GM12872 (cell line): Measurements from ENCODE around the gene SH3PXD2B.

Source experiments
- TF ChIP-seq, protein P1 (sequence below): IDR thresholded peaks from 3 replicates; pipeline ENCODE4 v1.5.1; 2011; ENCODE audit warnings: low read depth, mild to moderate bottlenecking, low read length, moderate library complexity; ENCODE audit not compliant: insufficient read depth

Gene SH3PXD2B

DNA sequence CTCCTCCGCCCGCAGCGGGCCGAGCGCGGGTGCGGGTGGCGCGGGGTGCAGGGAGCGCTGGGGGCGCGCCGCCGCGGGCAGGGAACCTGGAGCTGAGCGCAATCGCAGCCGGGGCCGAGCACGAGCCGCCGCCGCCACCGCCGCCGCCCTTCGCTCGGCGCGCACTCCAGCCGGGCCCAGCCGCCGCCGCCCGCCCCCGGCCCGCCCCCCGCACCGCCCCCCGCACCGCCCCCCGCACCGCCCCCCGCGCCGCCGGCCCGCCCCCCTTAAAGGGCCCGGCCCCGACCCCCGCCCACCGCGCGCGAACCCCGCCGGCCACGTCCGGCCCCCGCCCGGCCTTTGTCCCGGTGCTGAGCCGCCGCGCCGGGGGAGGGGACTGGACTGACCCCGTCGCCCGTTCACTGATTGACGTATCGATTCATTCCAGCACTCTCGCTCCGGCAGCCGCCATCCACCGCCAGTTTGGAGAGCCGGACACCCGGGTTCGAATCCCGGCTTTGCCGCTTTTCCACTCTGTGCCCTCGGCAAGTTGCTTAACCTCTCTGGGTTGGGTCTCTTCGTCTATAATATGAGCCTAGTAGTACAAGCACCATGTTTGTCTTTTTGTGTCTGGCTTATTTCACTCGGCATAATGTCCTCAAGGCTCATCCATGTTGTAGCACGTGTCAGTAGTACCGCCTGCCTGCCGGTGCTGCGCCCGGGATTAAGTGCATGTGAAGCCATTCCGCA, at the start of gene SH3PXD2B:
Gene SH3PXD2B, minus strand, starts transcription at position 168 of the 729 bp plus-strand sequence. CDS start 173 bp downstream, outside the sequence.
- TF ChIP-seq, protein P1, sequence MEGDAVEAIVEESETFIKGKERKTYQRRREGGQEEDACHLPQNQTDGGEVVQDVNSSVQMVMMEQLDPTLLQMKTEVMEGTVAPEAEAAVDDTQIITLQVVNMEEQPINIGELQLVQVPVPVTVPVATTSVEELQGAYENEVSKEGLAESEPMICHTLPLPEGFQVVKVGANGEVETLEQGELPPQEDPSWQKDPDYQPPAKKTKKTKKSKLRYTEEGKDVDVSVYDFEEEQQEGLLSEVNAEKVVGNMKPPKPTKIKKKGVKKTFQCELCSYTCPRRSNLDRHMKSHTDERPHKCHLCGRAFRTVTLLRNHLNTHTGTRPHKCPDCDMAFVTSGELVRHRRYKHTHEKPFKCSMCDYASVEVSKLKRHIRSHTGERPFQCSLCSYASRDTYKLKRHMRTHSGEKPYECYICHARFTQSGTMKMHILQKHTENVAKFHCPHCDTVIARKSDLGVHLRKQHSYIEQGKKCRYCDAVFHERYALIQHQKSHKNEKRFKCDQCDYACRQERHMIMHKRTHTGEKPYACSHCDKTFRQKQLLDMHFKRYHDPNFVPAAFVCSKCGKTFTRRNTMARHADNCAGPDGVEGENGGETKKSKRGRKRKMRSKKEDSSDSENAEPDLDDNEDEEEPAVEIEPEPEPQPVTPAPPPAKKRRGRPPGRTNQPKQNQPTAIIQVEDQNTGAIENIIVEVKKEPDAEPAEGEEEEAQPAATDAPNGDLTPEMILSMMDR = no peak

DNA sequence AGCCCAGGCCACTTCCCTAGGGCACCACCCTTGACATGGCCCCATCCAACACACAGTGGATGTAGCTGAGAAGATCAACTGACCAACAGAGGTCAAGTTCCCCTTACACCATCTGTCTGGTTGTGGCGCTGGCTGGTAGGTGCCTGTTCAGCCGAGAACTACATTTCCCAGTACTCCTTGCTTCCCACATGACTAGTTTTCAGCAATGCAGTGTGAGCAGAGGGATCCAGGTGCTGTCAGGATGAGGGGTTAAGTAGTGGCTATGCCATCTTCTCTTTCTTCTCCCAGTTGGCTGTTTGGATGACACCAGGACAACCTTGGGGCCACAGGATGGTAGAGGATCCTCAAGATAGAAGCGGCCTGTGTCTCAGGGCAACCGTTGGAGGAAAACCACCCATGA, 48.6 kb upstream of the SH3PXD2B start:
- TF ChIP-seq, protein P1 = no peak

DNA sequence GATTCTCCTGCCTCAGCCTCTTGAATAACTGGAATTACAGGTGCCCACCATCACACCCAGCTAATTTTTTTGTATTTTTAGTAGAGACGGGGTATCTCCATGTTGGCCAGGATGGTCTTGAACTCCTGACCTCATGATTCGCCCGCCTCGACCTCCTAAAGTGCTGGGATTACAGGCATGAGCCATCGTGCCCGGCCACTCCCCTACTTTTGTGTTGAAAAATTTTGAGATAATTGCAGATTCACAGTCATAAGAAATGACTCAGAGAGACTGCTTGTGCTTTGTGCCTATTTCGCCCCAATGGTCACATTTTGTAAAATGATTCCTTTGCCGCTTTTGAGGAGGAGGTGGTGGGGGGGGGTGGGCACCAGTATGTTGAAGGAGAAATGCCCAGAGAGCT, 48.1 kb upstream of the SH3PXD2B start:
- TF ChIP-seq, protein P1 = no peak

DNA sequence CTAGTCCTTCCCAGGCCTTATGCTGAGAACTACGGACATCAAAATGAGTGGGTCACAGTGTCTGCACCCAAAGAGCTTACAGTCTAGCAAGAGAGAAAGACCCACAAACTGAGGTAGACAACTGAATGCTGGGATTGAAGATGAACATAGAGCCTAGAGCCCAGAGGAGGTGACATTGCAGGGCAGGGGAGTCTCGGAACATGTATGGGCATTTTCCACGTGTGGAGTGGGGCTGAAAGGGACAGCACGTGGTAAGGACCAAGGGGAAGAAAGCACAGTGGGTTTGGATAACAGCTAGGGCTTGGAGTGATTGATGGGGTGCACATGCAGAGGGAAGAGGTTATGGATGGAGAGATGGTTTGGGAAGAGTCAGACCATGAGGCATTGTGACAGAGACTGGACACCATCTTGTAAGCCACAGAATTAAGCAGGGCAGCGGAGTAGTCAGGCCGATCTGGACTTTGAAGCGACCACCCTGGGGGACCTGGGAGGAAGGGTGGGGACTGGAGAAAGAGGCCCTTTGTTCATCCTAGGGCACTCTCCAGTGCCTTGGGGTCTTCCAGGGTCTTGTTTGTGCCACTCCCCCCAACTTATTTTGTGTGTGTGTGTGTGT, 47.5 kb upstream of the SH3PXD2B start:
- TF ChIP-seq, protein P1 = no peak

DNA sequence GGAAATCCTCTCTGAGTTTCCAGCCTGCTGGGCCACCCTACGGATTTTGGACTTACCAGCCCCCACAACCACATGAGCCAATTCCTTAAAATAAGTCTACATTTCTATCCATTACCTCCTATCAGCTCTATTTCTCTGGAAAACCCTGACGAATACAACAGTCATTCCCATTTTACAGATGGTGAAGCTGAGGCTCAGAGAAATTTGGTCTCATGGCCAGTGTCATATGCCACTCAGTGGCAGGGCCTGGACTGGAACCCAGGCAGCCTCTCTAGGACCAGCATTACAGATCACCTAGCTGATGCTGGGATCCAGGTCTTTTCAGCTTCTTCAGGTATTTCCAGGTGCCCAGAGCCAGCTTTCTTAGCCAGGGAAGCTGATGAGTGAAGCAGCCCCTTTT, 45.0 kb upstream of the SH3PXD2B start:
- TF ChIP-seq, protein P1 = no peak

DNA sequence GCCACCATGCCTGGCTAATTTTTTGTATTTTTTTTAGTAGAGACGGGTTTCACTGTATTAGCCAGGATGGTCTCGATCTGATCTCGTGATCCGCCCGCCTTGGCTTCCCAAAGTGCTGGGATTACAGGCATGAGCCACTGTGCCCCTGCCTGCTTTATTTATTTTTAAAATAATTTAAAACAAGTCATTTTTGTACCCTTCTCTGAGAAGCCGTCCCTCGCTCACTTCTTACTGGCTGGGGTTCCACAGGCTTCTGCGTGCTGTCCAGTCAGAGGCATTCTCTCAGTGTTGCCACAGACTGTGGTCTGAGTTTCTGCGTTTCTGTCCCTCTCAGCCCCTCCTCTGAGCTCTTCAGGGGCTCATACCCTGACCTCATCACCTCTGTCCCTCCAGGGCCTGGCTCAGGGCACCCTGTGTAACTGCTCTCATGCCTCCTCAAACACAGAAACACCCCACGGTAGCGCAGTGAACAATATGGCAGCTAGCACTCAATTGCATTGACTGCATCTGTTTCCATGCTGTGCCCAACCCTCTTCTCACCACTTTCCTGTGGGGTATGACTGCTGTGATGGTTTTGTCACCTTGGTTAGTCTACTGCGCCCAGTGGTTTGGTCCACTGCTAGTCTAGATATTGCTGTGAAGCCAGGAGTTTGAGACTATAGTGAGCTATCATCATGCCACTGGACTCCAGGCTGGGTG, 44.3 kb upstream of the SH3PXD2B start:
- TF ChIP-seq, protein P1 = no peak

DNA sequence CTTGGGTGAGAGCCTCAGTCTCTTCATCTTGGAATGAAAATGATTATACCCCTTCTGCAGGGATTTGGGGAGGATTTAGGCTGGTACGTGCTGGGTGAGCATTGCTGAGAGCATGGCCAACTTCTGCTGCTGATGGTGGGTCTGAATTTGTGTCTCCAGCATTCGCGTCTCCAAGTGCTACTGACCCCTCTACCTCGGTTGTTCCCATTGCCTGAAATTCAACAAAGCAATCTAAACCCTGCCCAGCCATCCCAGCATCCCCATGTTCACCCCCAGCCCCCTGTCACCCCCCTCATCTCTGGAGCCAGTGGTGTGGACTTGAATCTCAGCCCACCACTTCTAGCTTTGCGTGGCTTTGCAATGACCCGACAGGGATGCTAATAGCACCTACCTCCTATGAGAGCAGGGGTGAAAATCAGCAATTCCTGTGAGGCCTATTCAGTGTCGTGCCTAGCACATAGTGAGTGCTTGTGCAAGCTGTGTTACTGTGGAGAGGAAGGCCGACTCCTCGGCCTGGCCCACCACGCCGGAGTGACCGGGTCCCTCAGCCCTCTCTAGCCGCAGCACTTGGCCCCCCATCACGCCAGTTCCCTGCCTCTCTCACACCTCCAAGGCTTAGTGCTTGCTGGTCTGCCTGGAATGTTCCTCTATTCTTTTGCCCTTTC, 43.4 kb upstream of the SH3PXD2B start:
- TF ChIP-seq, protein P1 = no peak
